ENCODE data around the gene VDR.

The VDR gene

DNA sequence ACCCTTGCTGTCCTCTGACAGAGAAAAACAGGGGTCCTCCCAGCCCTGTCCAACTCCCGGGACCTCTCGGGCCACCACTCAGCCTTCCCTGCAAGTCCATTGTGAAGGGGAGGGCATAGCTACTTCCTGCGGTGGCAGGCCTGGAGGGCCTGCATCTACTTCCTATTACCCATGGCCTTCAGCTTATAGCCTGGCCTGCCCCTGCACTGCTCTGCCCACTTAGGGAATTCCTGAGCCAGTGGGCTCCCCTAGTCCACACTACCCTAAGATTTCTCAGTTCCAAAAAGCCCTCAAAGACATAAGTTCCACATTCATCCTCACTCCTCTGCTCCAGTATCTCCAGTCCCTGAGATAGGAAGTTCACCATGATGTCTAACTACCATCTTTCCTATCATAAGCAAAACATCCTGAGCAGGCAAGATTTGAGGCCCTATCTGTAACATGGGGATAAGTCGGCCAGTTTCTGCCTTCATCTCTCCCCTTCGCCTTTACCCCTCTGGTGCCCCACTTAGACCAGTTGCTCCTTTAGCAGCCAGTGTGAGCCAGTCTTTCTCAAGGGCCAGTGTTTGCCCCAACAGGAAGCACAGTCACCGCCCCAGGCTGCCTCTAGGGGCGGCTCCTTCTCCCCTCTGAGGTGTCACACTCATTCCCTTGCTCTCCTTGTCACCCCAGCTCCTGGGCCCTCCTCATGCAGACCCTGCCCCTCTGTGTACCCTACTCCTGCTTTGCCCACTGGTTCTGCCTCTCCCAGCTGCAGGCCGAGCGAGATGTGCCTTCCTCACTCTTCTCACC lies 96.0 kb downstream of the VDR start:
- no peak for DNase-seq

DNA sequence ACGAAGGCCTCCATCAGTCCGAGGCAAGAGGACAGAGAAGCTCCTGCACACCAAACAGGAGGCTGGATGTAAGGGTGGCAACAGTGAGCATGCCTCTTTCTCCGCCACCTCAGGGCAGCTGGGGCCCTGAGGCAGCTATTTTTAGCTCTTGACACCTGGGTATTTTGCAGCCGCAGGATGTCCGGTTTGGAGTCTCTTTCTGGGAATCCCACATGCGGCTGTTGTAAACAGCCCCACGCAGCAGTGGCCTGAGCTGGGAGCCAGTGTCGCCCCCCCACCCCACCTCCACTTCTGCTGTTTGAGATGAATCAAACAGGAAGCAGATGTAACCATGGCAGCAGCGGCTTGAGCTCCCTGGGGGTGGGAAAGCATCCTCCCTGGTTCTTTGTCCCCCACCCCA lies 96.7 kb downstream of the VDR start:
- DNase-seq: no peak

DNA sequence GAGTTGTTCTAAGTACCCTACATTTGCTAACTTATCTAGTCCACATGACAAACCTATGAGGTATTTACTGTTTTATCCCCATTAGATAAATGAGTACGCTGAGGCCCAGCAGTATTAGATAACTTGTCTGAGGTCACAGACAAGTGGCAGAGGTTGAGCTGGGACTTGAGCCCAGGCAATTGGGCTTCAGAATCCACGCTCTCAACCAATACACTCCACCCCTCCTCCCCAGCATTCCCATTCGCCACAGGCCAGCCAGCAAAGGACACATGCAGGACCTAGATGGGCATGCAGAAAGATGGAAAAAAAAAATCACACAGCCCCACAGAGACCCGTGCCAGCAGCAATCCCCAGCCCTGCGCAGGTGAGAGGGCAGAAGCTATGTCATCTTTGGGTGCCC lies 97.5 kb downstream of the VDR start:
- no peak for DNase-seq

DNA sequence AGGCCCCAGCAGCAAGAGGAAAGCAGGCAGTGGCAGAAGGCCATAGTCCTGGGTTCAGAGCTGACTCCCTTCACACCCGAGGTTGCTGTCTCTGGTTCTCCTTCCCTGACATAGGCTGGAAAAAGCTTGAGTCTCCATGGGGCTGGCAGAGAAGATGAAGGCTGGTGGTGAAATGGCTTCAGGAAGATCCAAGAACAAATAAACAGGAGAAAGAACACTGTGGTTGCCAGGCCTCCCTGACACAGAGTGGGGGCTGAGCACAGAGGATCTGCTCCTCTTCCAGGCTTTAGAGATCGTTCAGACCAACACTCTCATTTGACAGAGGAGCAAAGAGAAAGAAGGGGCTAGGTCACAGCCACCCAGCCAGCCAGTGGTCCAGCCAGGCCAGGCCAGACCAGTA lies 99.4 kb downstream of the VDR start:
- no peak for DNase-seq

DNA sequence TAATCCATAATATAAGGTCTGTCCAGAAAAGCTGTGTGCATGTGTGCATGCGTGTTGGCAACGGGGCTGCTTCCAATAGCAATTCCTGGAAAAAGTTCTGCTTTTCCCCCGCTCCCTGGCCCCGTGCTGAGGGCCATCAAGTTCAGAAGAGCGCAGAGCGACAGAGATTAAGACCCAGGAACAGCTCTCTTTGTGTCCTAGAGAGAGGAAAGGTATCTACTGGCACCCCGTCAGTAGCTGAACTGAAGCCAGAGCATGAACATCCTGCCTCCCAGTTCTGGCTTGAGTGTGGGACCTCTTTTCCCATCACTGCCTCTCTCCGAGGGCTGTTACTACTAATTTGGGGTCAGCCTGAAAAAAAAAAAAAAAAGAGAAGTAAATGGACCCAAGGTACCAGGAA lies 100.6 kb downstream of the VDR start:
- DNase-seq: no peak

DNA sequence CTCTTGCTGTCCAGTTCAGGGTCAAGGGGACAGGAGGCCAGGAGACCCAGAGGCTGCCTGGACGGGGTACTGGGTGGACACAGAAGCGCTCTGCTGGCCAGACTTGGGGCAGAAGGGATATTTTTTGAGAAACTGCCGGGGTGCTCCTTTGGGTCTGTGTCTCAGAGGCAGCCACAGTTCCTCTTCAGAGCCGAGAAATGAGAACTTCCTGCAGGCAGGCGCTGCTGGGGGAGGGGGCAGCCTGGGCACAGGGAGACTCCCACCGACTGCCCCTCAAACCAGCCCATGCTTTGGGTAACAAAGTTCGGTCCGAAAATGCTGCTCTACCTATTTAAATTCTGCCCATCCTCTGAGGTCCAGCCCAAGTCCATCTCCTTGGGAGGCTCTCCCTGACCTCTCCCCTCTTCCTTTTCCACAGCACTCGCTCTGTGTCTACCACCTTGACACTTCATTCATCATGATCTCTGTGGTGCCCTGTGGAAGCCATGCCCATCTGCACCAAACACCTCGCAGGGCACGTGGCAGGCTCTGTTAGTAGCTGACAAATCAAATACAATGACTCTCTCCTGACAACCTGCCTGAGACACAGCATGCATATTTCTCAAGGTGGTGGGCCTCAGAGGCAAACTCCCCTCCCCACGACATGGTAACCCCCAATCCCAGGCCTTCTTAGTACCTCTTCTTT lies 101.5 kb downstream of the VDR start:
- no peak for DNase-seq

DNA sequence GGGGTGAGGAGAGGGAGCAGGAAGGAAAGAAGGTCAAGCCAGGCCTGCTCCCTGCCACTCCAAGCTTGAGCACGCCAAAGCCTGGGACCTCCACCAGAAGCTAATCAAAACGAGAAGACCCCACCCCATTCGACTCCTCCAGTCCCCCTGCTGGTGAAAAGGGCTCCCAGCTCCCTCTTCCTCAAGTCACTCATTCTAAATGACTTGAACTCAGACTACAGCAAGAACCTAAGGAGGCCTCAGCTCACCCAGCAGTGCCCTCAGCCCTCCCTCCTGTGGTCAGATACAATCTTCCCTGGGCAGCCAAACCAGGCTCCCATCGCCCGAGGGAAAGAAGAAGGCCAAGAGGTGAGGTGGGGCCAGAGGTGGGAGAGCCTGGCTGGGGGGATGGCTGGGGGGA lies 102.5 kb downstream of the VDR start:
- no peak for DNase-seq

DNA sequence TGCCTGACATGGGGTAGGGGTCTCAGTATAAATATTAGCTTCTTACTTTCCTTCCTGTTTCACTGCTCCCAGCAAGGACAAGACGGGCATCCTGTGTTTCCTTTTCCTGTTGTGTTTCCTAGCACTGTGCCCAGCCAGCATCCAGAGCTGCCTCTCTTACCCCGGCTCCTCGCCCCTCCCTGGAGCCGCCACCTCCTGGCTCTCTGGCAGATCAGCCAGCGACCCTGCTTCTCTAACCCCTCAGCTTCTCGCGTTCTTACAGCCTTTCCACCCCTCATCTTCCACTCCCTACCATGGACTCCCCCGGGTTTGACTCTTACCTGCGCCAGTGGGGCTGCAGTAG lies 102.9 kb downstream of the VDR start:
- no peak for DNase-seq

DNA sequence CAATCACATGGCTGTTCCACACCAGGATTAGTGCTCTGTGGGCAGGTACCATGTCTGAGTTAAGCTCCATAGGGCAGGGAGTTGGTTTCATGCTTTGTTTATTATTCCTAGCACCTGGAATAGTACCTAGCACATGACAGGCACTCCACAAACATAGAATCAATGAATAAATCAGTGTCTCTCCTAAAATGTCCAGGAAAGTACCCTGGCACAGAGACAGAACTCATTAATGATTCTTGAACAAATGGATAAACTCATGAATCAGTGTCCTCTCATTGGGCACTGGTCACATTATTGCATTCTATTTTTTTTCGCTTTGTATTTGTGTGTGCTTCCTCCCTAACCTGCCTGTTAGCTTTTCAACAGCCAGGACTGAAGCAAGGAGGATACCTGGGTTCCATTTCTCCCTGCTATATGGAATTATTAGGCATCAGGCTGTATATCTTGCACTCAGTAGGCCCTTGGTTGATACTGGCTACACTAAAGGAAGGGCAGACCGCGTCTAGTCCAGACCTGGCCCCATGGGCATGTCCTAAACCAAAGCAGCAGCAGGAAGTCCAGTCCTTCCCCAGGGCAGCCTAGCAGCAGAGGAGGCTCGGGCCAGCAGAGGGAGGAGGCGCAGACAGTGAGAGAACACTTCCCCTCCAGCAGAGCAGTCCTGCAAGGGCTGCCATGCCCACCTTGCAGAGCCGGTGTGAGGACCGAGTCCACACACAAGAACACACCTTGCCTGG lies 103.5 kb downstream of the VDR start:
- DNase-seq: no peak

DNA sequence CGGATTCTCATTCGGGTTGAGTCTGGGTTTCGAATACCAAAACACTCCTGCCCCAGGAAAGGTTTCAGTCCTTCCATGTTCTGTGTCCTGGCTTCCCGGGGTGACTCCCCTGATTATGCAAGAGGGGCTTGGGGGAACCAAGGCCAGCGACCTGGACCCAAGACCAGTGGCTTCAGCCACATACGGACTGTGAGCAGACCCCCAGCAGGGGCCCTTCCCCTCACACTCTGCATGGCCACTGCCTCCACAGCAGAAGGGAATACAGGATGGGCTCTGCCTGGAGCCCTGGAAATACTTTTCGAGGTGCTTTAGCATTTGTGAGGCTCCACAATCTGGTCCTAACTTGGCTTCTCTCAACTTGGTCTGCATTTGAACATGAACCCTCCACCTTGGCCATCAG lies 104.2 kb downstream of the VDR start:
- no peak for DNase-seq

DNA sequence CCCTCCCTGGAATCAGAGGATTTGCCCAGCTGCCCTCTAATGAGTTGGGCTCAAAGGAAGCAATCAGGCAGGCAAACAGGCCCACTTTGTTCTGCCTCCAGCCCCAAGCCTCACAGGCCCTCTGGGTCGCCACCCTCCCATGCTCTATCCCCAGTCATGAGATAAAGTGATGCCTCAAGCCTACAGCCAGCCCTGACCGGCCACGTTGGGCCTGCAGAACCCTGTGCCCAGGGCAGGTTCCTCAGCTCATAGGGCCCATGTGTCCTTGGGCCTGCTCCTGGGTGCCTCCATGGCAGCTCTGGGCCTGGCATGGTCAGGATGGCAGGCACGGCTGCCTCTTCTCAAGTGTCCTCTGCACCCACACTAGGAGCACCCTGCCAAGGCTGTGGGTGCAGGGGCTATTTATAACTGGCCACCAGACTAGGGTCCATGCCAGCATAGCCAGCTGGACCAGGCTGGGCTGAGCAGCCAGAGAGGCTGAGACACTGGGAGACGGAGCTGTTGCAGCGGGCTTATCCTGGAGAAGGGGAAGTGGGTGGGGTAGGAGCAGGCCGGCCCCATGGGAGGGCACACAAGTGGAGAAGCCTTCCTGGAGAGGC lies 105.3 kb downstream of the VDR start:
- DNase-seq: no peak

DNA sequence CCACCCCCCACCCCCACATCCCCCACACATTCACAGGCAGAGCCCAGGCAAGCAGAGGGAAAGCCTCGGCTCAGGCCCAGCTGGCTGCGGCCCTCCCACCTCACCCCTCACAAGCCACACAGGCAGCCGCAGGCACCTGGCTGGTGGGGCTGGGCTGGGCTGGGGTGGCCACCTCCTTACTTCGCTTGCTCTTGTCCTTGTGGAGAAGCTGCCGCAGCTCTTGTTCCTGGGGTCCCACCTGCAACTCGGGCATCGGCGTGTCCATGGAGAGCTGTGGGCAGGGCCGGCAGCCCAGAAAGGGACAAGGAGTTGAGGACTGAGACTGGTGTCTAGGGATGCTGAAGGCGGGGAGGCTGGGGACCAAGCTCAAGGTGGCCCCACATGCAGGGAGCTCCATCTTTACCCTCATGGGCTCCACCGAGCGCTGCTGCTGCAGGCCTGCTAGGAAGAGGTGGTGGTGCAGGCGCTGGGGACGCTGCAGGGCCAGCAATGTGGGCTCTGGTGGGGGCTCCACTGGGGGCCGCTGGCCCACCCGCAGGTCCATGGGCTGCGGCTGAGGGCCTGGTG lies 106.3 kb downstream of the VDR start:
- no peak for DNase-seq

DNA sequence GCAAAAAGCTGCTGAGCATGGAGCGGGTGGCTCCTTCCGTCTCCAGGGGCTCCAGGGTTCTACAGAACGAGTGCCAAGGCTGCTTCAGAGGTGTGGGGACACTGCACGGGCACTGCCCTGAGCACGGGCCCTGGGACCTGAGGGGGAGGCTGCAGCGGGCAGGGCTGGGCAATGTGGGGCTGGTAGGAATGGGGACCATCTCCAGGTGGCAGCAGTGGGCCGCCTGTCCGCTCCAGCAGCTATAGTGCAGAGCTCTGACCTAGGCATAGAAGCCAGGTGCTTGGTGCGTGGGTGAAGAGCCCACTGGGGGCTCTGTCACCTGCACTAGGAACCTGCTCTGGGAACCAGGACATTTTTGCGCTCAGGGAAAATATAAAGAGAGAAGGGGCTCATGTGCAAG lies 107.4 kb downstream of the VDR start:
- DNase-seq: no peak

DNA sequence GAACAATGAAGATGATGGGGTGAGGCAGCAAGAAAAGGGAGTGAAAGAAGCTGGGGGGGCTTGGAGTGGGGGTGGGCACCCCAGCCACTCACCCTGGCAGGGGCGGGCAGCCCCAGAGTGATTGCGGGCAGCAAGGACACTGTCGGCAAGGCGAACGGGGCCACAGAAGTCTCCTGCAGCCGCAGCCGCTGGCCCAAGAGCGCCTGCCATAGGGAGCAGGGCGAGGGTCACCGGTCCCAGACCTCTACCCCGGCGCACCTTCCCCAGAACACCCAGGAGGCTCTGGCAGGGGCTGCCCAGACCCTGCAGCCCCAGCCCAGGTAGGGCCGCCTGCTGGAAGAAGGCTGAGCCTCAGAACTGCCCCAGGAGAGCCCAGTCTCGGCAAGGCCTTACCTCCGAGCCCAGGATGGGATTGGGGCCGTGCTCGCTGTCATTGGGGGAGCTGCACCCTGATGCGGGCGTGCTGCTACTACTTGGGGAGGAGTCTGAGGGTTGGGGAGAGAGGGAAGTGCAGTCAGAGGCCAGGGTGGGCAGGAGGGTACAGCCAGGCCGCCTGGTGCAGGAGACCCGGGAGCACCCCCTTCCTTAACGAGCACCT lies 108.9 kb downstream of the VDR start:
- DNase-seq: no peak

DNA sequence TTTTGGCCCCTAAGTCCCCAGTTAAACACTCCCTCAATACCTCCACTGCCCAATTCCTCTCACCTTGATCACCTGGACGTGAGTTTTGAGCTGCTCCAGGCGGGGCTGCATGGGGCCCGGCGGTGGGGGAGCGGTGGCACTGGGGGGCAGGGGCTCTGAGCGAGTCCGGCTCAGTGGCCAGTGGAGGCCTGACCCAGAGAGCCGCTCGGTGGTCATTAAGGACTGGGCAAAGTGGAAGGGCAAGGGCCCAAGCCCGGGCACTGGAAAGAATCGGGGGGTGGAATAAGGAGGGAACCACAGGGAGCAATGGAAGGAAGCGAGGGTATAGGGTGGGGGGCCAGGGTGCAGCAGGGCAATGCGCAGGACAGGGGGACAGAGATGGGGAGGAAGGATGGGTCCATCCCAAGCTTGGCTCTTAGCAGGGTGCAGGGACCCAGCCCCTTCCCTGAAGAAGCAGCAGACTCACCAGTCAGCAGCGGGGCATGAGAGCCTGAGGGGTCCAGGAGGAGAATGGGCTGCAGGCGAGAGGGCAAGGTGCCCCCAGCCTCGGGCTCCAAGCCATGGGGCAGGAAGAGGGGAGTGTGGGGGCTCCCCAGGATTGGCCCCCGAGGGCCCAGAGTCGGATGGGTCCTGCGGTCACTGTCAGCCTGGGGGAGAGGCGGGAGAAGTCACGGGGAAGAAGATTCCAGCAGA lies 109.5 kb downstream of the VDR start:
- no peak for DNase-seq

DNA sequence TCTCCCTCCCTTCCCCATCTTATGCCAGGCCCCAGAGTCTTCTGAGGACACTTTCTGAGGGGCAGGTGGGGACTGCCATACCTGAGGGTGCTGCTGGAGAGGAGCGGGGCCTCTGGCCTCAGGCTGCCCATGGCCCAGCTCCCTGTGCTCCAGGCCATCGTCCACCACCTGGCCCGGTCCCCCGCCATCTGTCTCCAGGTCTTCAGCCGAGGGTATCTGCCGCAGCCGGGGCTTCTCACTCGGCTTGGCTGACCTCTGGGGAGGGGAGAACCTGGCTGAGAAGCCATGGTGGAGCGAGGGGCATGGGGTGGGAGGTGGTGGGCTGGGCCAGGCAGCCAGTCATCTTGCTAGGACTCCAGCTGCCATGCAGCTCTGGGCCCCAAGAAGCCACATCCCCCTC lies 110.1 kb downstream of the VDR start:
- DNase-seq: no peak

DNA sequence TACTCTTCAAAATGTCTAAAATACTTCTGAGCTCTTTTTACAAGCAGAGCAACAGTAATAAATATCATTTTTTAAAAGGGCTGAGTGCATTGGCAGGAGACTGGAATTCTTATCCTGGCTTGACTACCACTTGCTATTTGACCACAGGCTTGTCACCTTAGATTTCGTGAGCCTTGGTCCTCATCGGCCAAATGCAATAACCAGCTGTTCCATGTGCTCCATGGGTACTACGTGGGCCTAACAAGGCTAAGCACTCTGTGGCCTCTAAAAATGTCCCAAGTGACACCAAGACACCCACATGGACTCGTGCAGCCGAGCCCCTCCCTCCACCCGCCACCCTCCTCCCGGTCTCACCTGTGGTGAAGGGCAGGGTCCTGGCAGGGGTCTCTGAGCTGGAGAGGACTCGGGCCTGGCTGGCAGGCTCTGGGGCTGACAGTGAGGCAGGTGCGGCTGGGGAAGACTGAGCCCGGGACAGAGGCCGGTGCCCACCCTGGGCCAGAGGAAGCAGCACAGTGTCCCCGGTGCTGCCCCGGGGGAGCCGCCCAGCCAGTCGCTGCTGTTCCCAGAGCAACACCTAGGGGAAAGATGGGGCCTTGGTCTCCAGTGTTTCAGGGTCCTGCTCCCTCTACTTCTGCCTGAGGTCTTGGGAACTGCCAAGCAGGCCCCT lies 111.6 kb downstream of the VDR start:
- DNase-seq: no peak

DNA sequence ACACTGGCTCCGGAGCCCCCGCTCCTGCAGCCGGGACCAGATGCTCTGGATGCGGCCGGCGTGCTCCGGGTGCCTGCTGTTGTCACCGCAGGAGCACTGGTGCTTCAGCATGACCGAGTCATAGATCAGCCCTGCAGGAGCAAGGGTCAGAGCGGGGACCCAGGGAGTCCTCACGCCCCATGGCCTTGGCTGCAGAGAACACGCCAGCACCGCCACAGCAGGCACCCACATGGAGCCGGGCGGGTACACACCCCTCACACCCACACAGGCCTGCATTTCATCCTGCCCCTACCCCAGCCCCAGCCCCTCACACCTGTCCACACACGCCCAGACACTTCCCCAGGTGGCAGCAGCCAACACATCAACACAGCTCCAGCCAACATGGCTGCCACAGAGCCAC lies 112.9 kb downstream of the VDR start:
- DNase-seq: no peak
